ENCODE results near the gene RANBP2. TPM values are rescaled to one million over a fixed set of nuclear protein-coding genes. Genes with fewer than 3 reads are reported as not detected.
"Not testable (repeated sequence)": the region's sequence is repeated elsewhere in the genome, so short reads cannot be mapped to it uniquely, and the experiment has no call there.

The RANBP2 gene
- total RNA-seq, 4 donors from 2014 or later: 56.0 to 64.9 (median 60.5) TPM

DNA sequence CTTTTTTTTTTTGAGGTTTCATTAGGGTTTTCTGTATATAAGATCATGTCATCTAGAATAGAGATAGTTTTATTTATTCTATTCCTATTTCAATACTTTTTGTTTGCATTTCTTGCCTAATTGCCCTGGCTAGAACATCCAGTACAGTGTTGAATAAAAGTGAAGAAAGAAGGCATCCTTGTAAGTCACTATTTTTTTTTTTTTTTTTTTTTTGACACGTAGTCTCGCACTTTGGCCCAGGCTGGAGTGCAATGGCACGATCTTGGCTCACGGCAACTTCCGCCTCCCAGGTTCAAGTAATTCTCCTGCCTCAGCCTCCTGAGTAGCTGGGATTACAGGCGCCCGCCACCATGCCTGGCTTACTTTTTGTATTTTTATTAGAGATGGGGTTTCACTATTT lies 27.8 kb upstream of the RANBP2 start:
- 94 to 97% methylated on average over 7 of the region's 7 CpGs for WGBS, 2 donors
- TF ChIP-seq, protein P1, sequence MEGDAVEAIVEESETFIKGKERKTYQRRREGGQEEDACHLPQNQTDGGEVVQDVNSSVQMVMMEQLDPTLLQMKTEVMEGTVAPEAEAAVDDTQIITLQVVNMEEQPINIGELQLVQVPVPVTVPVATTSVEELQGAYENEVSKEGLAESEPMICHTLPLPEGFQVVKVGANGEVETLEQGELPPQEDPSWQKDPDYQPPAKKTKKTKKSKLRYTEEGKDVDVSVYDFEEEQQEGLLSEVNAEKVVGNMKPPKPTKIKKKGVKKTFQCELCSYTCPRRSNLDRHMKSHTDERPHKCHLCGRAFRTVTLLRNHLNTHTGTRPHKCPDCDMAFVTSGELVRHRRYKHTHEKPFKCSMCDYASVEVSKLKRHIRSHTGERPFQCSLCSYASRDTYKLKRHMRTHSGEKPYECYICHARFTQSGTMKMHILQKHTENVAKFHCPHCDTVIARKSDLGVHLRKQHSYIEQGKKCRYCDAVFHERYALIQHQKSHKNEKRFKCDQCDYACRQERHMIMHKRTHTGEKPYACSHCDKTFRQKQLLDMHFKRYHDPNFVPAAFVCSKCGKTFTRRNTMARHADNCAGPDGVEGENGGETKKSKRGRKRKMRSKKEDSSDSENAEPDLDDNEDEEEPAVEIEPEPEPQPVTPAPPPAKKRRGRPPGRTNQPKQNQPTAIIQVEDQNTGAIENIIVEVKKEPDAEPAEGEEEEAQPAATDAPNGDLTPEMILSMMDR (IDR thresholded peaks at IDR 0.05): no peak
- no peak for TF ChIP-seq POLR2A (IDR thresholded peaks at IDR 0.05)
- intact Hi-C loops (cut with DNase I; ENCODE audit: low total_unique reads): no loop called here
- H3K4me3 ChIP-seq (ENCODE audit: low read depth, poor library complexity, severe bottlenecking): no peak overlapping the region
- DNase-seq (ENCODE audit: low spot score in 2 of 2): no peak

DNA sequence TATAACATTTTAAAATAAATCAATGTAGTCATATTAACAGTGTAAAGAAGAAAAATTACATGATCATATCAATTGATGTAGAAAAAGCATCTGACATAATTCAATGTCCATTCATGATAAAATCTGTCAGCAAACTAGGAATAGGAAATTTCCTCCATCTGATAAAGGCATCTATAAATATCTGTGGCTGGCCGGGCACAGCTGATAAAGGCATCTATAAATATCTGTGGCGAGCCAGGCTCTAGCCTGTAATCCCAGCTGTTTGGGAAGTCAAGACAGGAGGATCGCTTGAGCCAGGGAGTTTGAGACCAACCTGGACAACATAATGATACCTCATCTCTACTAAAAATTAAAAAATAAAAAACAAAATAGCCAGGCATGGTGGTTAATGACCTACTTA lies 18.1 kb upstream of the RANBP2 start:
- intact Hi-C loops (cut with DNase I; ENCODE audit: low total_unique reads): no loop called here
- TF ChIP-seq, protein P1 (IDR thresholded peaks at IDR 0.05): no peak
- TF ChIP-seq POLR2A (IDR thresholded peaks at IDR 0.05): no peak
- 60 to 64% methylated on average over 3 of the region's 3 CpGs for WGBS, 2 donors
- peak in 1 of 2 donors; percentile 21 for DNase-seq (ENCODE audit: low spot score in 2 of 2)
- H3K4me3 ChIP-seq (ENCODE audit: low read depth, poor library complexity, severe bottlenecking): no peak overlapping the region

DNA sequence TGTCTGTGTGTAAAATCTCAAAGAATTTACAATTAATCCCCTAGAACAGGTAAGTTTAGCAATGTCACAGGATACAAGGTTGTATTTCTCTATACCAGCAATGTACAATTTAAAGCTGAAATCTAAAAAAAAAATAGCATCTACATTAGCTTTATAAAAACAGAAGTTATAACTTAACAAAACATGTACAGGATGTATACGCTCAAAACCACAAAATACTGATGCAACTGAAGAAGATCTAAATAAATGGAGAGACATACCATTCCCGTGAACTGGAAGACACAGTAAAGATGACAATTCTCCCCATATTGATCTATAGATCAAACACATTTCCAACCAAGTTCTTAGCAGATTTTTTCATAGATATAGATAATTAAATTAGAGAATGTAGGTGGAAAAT lies 17.5 kb upstream of the RANBP2 start:
- intact Hi-C loops (cut with DNase I; ENCODE audit: low total_unique reads): no loop called here
- no peak for DNase-seq (ENCODE audit: low spot score in 2 of 2)
- no peak for TF ChIP-seq POLR2A (IDR thresholded peaks at IDR 0.05)
- TF ChIP-seq, protein P1 (IDR thresholded peaks at IDR 0.05): no peak
- H3K4me3 ChIP-seq (ENCODE audit: low read depth, poor library complexity, severe bottlenecking): no peak overlapping the region
- WGBS, 2 donors: 74 to 81% methylated on average over 2 of the region's 2 CpGs

DNA sequence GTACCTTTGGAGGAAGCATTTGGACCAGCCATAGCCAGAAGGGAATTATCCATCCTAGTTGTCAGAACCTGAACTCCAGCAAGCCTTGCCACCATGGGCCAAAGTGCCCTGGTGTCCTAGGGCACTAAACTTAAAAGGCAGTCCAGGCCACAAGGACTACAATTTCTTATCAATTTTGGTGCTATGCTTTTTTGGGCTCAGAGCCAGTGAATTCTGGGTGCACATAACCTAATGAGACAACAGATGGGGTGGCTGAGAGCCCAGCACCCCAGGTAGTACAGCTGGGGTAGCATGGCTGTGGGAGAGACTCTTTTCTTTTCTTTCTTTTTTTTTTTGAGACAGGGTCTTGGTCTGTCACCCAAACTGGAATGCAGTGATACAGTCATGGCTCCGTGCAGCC lies 14.4 kb upstream of the RANBP2 start:
- peak in 1 of 2 donors; percentile 48 for DNase-seq (ENCODE audit: low spot score in 2 of 2)
- 90 to 100% methylated on average over 1 of the region's 1 CpG for WGBS, 2 donors
- no peak overlapping the region for H3K4me3 ChIP-seq (ENCODE audit: low read depth, poor library complexity, severe bottlenecking)
- intact Hi-C loops (cut with DNase I; ENCODE audit: low total_unique reads): no loop called here
- no peak for TF ChIP-seq POLR2A (IDR thresholded peaks at IDR 0.05)
- TF ChIP-seq, protein P1 (IDR thresholded peaks at IDR 0.05): no peak

DNA sequence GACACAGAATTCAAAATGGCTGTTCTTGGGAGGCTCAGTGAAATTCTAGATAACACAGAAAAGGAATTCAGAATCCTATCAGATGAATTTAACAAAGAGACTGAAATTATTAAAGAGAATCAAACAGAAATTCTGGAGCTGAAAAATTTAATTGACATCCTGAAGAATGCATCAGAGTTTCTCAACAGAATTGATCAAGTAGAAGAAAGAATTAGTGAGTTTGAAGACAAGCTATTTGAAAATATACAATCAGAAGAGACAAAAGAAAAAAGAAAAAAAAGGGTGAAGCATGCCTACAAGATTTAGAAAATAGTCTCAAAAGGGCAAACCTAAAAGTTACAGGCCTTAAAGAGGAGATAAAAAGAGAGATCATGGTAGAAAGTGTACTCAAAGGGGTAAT lies 12.0 kb upstream of the RANBP2 start:
- TF ChIP-seq, protein P1 (IDR thresholded peaks at IDR 0.05): no peak
- no peak for TF ChIP-seq POLR2A (IDR thresholded peaks at IDR 0.05)
- intact Hi-C loops (cut with DNase I; ENCODE audit: low total_unique reads): no loop called here
- no peak overlapping the region for H3K4me3 ChIP-seq (ENCODE audit: low read depth, poor library complexity, severe bottlenecking)
- DNase-seq (ENCODE audit: low spot score in 2 of 2): no peak

DNA sequence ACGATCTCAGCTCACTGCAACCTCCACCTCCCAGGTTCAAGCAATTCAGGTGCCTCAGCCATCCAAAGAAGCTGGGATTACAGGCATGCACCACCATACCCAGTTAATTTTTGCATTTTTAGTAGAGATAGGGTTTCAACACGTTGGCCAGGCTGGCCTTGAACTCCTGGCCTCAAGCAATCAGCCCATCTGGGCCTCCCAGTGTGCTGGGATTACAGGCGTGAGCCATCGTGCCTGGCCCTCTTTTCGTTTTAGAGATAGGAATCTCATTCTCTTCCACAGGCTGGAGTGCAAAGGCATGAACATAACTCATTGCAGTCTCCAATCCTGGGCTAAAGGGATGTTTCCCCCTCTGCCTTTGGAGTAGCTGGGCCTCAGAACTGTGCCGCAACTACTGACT lies 2.3 kb upstream of the RANBP2 start:
- H3K4me3 ChIP-seq (ENCODE audit: low read depth, poor library complexity, severe bottlenecking); DNase-seq (ENCODE audit: low spot score in 2 of 2): not testable (repeated sequence)
- intact Hi-C loops (cut with DNase I; ENCODE audit: low total_unique reads): loop anchor here (10.0 kb wide), 1 partner anchor 182 kb away; the partner anchor contains the start of gene LIMS1
- 69 to 75% methylated on average over 6 of the region's 6 CpGs for WGBS, 2 donors

DNA sequence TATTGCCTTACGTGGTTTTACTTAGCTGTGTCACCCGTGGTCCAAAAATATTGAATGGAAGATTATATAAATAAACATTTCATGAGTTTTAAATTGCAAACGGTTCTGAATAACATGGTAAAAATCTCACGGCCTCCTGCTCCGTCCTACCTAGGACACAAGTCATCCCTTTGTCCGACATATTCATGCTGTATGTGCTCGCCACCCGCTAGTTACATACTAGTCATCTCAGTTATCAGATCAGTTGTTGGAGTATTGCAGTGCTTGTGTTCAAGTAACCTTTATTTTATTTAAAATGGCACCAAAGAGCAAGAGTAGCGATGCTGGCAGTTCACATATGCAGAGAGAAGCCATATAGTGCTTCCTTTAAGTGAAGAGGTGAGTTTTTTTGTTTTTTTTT lies 6.8 kb downstream of the RANBP2 start:
- H3K4me3 ChIP-seq (ENCODE audit: low read depth, poor library complexity, severe bottlenecking); intact Hi-C loops (cut with DNase I; ENCODE audit: low total_unique reads); DNase-seq (ENCODE audit: low spot score in 2 of 2): not testable (repeated sequence)
- 79 to 83% methylated on average over 9 of the region's 9 CpGs for WGBS, 2 donors

DNA sequence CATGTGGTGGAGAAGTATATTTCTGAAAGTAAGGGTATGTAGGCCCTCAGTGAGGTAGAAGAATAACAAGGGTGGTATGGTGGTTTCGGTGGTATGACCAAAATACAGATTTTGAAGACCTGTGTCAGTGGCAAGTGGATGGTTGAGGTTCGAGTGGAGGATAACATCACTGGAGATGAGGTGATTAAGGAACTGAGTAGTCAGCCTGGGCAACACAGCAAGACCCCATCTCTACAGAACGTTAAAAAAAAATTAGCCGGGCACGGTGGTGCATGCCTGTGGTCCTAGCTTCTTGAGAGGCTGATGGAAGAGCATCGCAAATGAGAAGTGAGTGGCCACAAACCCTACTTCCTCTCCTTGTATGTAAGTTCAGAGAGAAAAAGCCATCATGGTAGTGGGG lies 15.4 kb downstream of the RANBP2 start:
- DNase-seq (ENCODE audit: low spot score in 2 of 2); H3K4me3 ChIP-seq (ENCODE audit: low read depth, poor library complexity, severe bottlenecking); intact Hi-C loops (cut with DNase I; ENCODE audit: low total_unique reads): not testable (repeated sequence)
- 95 to 97% methylated on average over 6 of the region's 6 CpGs for WGBS, 2 donors

DNA sequence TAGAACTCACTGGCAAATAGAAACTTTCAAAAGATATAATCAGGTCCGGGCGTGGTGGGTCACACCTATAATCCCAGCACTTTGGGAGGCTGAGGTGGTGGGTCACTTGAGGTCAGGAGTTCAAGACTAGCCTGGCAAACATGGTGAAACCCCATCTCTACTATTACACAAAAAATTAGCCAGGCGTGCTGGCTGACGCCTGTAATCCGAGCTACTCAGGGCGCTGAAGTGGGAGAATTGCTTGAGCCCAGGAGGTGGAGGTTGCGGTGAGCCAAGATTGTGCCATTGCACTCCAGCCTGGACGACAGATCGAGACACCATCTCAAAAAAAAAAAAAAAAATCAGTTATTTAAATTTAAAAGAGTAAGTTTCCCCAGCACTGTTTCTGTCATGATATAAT lies 38.7 kb downstream of the RANBP2 start:
- H3K4me3 ChIP-seq (ENCODE audit: low read depth, poor library complexity, severe bottlenecking); intact Hi-C loops (cut with DNase I; ENCODE audit: low total_unique reads); DNase-seq (ENCODE audit: low spot score in 2 of 2): not testable (repeated sequence)
- WGBS, 2 donors: 93 to 98% methylated on average over 9 of the region's 9 CpGs

DNA sequence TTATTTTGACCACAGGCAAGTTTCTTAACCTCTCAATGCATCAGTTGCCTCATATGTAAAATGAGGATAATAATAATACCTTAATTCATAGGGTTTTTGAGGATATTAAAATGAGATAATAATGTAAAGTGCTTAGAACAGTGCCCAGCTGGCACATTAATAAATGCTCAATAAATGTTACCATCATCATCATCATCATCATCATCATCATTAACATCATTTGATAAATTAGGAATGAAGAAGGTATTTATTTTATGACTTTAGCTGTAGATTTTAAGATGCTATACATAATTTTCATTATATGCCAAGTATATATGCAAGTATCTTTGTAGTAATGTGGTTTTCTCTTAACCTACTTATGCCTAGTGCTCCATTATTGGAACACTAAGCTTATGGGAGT lies 43.3 kb downstream of the RANBP2 start:
- DNase-seq (ENCODE audit: low spot score in 2 of 2); intact Hi-C loops (cut with DNase I; ENCODE audit: low total_unique reads); H3K4me3 ChIP-seq (ENCODE audit: low read depth, poor library complexity, severe bottlenecking): not testable (repeated sequence)
